ENCODE results near the gene ARHGEF38. TPM values are rescaled to one million over a fixed set of nuclear protein-coding genes. Genes with fewer than 3 reads are reported as not detected.

ARHGEF38 gene
- total RNA-seq, 2 experiments from 2014 or later, result not detected

- intact Hi-C loops (cut with DNase I, micrococcal nuclease), result loop anchor here (5.0 to 10.0 kb wide), 3 partner anchors 230 to 610 kb away; partner anchors contain the start of genes AIMP1 (in 1 of the 2), PPA2 (in 1 of the 2) and TBCK (in 1 of the 2)
- peaks cover 3% of the 10 kb centered on the region for H3K36me3 ChIP-seq (ENCODE audit: insufficient read depth, low read length)
- Mint-ChIP-seq H3K27me3 (no peaks in the 10 kb centered on the region), H3K9me3 (no peaks in the 10 kb centered on the region), H3K36me3 (ENCODE audit: low read depth) (peaks cover 11% of the 10 kb centered on the region), H3K27ac (peak overlapping the region; percentile 94), H3K4me1 (ENCODE audit: low read depth) (peaks cover 41% of the 10 kb centered on the region), H3K4me3 (peak overlapping the region; percentile 100)
- H3K4me1 ChIP-seq (ENCODE audit: insufficient read depth, low read length), result peaks cover 9% of the 10 kb centered on the region
- H3K27ac ChIP-seq (ENCODE audit: low read depth in 1 of 2, low read length in 2 of 2), result no peak overlapping the region
- POLR2A ChIA-PET, result interaction anchor here (1.2 to 2.4 kb wide), 3 partner anchors 11 to 608 kb away, joined by 4 to 16 read pairs (median 10); partner anchors contain the start of genes PPA2 and TBCK
- H3K27me3 ChIP-seq (ENCODE audit: control insufficient read depth in 1 of 2, insufficient read depth in 2 of 2, low read length in 2 of 2), result no peaks in the 10 kb centered on the region
- DNase-seq (peak in 3 of 14 experiments; percentile 18 to 30 (median 28)), ATAC-seq (ENCODE audit: poor library complexity) (no peak)
- H3K9me3 ChIP-seq (ENCODE audit: control insufficient read depth in 1 of 2, insufficient read depth in 1 of 2, low read length in 2 of 2), result no peaks in the 10 kb centered on the region
- CTCF ChIA-PET, result no interaction called here
- H3K4me3 ChIP-seq (ENCODE audit: low read length), result peak overlapping the region; percentile 68
- TF ChIP-seq CTCF (IDR thresholded peaks at IDR 0.05), result no peak
These were observed 155.4 kb downstream of the ARHGEF38 start for GRCh38 chr4:105707782-105708180.

GRCh38 chr4:105708181-105709080 is 156.0 kb downstream of the ARHGEF38 start, which contains the start of the genes GSTCD and INTS12:
Gene GSTCD (plus strand): TSS chr4:105708784. CDS start chr4:105717614, 8,830 bp downstream.
Gene INTS12 (minus strand): TSS chr4:105708689. CDS start chr4:105700005, 8,684 bp downstream.
- Mint-ChIP-seq H3K9me3 (no peaks in the 10 kb centered on the region), H3K27ac (peak within 1 kb of the TSS; percentile 94), H3K27me3 (no peaks in the 10 kb centered on the region), H3K36me3 (ENCODE audit: low read depth) (peaks cover 11% of the 10 kb centered on the region), H3K4me1 (ENCODE audit: low read depth) (peaks cover 41% of the 10 kb centered on the region), H3K4me3 (peak within 1 kb of the TSS; percentile 100)
- ChIA-PET POLR2A (interaction anchor here (1.2 to 2.4 kb wide), 3 partner anchors 10 to 607 kb away, joined by 4 to 16 read pairs (median 10); partner anchors contain the start of genes PPA2 and TBCK), CTCF (no interaction called here)
- peak within 1 kb of the TSS; percentile 68 for H3K4me3 ChIP-seq (ENCODE audit: low read length)
- no peak for TF ChIP-seq CTCF (IDR thresholded peaks at IDR 0.05)
- no peaks in the 10 kb centered on the region for H3K27me3 ChIP-seq (ENCODE audit: control insufficient read depth in 1 of 2, insufficient read depth in 2 of 2, low read length in 2 of 2)
- DNase-seq (peak; percentile 77 to 93 (median 84)), ATAC-seq (ENCODE audit: poor library complexity) (peak; percentile 90)
- no peaks in the 10 kb centered on the region for H3K36me3 ChIP-seq (ENCODE audit: insufficient read depth, low read length)
- intact Hi-C loops (cut with DNase I, micrococcal nuclease), result loop anchor here (5.0 to 10.0 kb wide), 3 partner anchors 231 to 609 kb away; partner anchors contain the start of genes AIMP1 (in 1 of the 2), PPA2 (in 1 of the 2) and TBCK (in 1 of the 2)
- no peaks in the 10 kb centered on the region for H3K9me3 ChIP-seq (ENCODE audit: control insufficient read depth in 1 of 2, insufficient read depth in 1 of 2, low read length in 2 of 2)
- H3K27ac ChIP-seq (ENCODE audit: low read depth in 1 of 2, low read length in 2 of 2), result peak within 1 kb of the TSS; percentile 43 to 62
- H3K4me1 ChIP-seq (ENCODE audit: insufficient read depth, low read length), result peaks cover 9% of the 10 kb centered on the region

- Histone ChIP-seq H3K27ac (ENCODE audit: low read depth in 1 of 2, low read length in 2 of 2) (peak overlapping the region; percentile 43 to 62), H3K36me3 (ENCODE audit: insufficient read depth, low read length) (no peaks in the 10 kb centered on the region), H3K9me3 (ENCODE audit: control insufficient read depth in 1 of 2, insufficient read depth in 1 of 2, low read length in 2 of 2) (no peaks in the 10 kb centered on the region), H3K4me1 (ENCODE audit: insufficient read depth, low read length) (peaks cover 9% of the 10 kb centered on the region), H3K27me3 (ENCODE audit: control insufficient read depth in 1 of 2, insufficient read depth in 2 of 2, low read length in 2 of 2) (no peaks in the 10 kb centered on the region), H3K4me3 (ENCODE audit: low read length) (peak overlapping the region; percentile 68)
- TF ChIP-seq CTCF (IDR thresholded peaks at IDR 0.05), result no peak
- peaks cover 11% of the 10 kb centered on the region for H3K36me3 Mint-ChIP-seq (ENCODE audit: low read depth)
- H3K4me3 Mint-ChIP-seq, result peak overlapping the region; percentile 100
- ATAC-seq (ENCODE audit: poor library complexity), result peak; percentile 9
- CTCF ChIA-PET, result no interaction called here
- no peaks in the 10 kb centered on the region for H3K27me3 Mint-ChIP-seq
- peaks cover 41% of the 10 kb centered on the region for H3K4me1 Mint-ChIP-seq (ENCODE audit: low read depth)
- POLR2A ChIA-PET, result interaction anchor here (2.3 to 2.4 kb wide), 2 partner anchors 9 to 235 kb away, joined by 10 to 16 read pairs; partner anchors contain the start of gene PPA2
- no peaks in the 10 kb centered on the region for H3K9me3 Mint-ChIP-seq
- H3K27ac Mint-ChIP-seq, result peak overlapping the region; percentile 94
- peak in 3 of 14 experiments; percentile 3 to 7 (median 7) for DNase-seq
- intact Hi-C loops (cut with DNase I, micrococcal nuclease), result loop anchor here (5.0 to 10.0 kb wide), 3 partner anchors 232 to 608 kb away; partner anchors contain the start of genes AIMP1 (in 1 of the 2), PPA2 (in 1 of the 2) and TBCK (in 1 of the 2)
These were observed 156.6 kb downstream of the ARHGEF38 start for GRCh38 chr4:105709081-105709450.
